CD4-positive, CD25-positive, alpha-beta regulatory T cell (primary cell): ENCODE results near the gene LOXHD1. TPM values are rescaled to one million over a fixed set of nuclear protein-coding genes. Genes with fewer than 3 reads are reported as not detected.

Experiments used
- ATAC-seq, 2 donors: fragments of 150-1000 bp; cut with Tn5 transposase; one replicate each; pipeline ENCODE4 v1.10.0; 2021; ENCODE audit warnings: low read depth in 2 of 2, moderate number of reproducible peaks in 2 of 2, moderate library complexity in 1 of 2
- DNase-seq, 3 donors: peaks; one replicate each; pipeline versions ENCODE4 v3.0.0 to v3.0.0-alpha.2; 2012 to 2022; ENCODE audit warnings: mixed read lengths in 1 of 3
- H3K27ac ChIP-seq: one replicate; pipeline ENCODE4 v1.7.0; 2013; ENCODE audit warnings: mild to moderate bottlenecking, low read length; ENCODE audit not compliant: insufficient read depth, poor library complexity, severe bottlenecking
- H3K27me3 ChIP-seq: one replicate; pipeline ENCODE4 v1.7.0; 2013; ENCODE audit warnings: low read length; ENCODE audit not compliant: control insufficient read depth, insufficient read depth
- H3K36me3 ChIP-seq: one replicate; pipeline ENCODE4 v1.7.0; 2013; ENCODE audit warnings: mild to moderate bottlenecking, low read length, moderate library complexity; ENCODE audit not compliant: control insufficient read depth, insufficient read depth
- H3K4me1 ChIP-seq: 2 replicates; pipeline ENCODE4 v1.7.0; 2013; ENCODE audit warnings: mild to moderate bottlenecking, low read length; ENCODE audit not compliant: insufficient read depth, control insufficient read depth, poor library complexity, severe bottlenecking
- H3K4me3 ChIP-seq: one replicate; pipeline ENCODE4 v1.7.0; 2013; ENCODE audit warnings: low read depth, mild to moderate bottlenecking, low read length, moderate library complexity
- H3K9me3 ChIP-seq, 2 experiments: 1 replicate in 1 of 2; 2 replicates in 1 of 2; pipeline ENCODE4 v1.7.0; 2013; ENCODE audit warnings: low read length in 2 of 2, mild to moderate bottlenecking in 1 of 2, moderate library complexity in 1 of 2; ENCODE audit not compliant: control insufficient read depth in 2 of 2
- H3K27ac Mint-ChIP-seq, 3 donors: one replicate each; pipeline ENCODE4 v1.8.0; 2020 to 2022; ENCODE audit warnings: mild to moderate bottlenecking in 3 of 3, mixed read lengths in 3 of 3, moderate library complexity in 2 of 3
- H3K27me3 Mint-ChIP-seq: one replicate; pipeline ENCODE4 v1.8.0; 2022; ENCODE audit warnings: mild to moderate bottlenecking, mixed read lengths
- H3K36me3 Mint-ChIP-seq: one replicate; pipeline ENCODE4 v1.8.0; 2020; ENCODE audit warnings: mixed read lengths
- H3K4me1 Mint-ChIP-seq, 4 donors: one replicate each; pipeline ENCODE4 v1.8.0; 2020 to 2022; ENCODE audit warnings: mixed read lengths in 4 of 4, mild to moderate bottlenecking in 1 of 4
- H3K4me3 Mint-ChIP-seq, 4 donors: one replicate each; pipeline ENCODE4 v1.8.0; 2020 to 2022; ENCODE audit warnings: mild to moderate bottlenecking in 4 of 4, mixed read lengths in 4 of 4, moderate library complexity in 3 of 4
- H3K9me3 Mint-ChIP-seq, 7 donors: one replicate each; pipeline ENCODE4 v1.8.0; 2020 to 2022; ENCODE audit warnings: mixed read lengths in 7 of 7, mild to moderate bottlenecking in 3 of 7, moderate library complexity in 2 of 7
- polyA plus RNA-seq, 4 donors: library from polyadenylated mRNA; unstranded; fragments of 300-500 nt; fragmentation: Illumina TruSeq; gene quantifications; one replicate each; pipeline ENCODE4 v1.2.3, GENCODE V29; 2021
- total RNA-seq: library from RNA; stranded (reverse); gene quantifications from one replicate; pipeline ENCODE4 v1.2.3, GENCODE V29; 2022

LOXHD1 gene
- total and polyA plus RNA-seq, 5 donors from 2014 or later = not detected

DNA sequence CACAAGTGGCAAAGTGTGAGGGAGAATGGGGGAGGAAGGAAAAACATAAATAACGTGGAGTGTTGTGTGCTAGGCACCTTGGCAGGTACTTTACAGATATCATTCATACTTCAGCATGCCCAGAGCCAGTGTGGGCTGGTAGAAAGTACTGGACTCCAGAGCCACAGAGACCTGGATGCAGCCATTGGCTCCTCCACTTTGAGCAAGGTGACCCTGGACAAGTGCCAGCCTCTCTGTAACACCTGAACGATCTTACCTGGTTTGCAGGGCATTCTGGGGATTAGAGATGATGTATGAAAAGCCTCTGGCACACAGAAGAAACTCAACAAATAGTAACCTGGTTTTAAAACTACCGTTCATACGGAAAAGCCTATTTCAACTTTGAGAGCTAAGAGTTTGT lies 6.3 kb downstream of the LOXHD1 start:
- no peaks in the 10 kb centered on the region for H3K27me3 Mint-ChIP-seq
- Histone ChIP-seq H3K27ac (no peak overlapping the region), H3K36me3 (no peaks in the 10 kb centered on the region), H3K4me3 (no peak overlapping the region), H3K27me3 (no peaks in the 10 kb centered on the region), H3K4me1 (no peaks in the 10 kb centered on the region), H3K9me3 (no peaks in the 10 kb centered on the region)
- H3K27ac Mint-ChIP-seq = no peak overlapping the region
- no peak overlapping the region for H3K4me3 Mint-ChIP-seq
- no peaks in the 10 kb centered on the region for H3K9me3 Mint-ChIP-seq
- no peak for DNase-seq
- no peak for ATAC-seq
- H3K4me1 Mint-ChIP-seq = no peaks in the 10 kb centered on the region
- no peaks in the 10 kb centered on the region for H3K36me3 Mint-ChIP-seq

DNA sequence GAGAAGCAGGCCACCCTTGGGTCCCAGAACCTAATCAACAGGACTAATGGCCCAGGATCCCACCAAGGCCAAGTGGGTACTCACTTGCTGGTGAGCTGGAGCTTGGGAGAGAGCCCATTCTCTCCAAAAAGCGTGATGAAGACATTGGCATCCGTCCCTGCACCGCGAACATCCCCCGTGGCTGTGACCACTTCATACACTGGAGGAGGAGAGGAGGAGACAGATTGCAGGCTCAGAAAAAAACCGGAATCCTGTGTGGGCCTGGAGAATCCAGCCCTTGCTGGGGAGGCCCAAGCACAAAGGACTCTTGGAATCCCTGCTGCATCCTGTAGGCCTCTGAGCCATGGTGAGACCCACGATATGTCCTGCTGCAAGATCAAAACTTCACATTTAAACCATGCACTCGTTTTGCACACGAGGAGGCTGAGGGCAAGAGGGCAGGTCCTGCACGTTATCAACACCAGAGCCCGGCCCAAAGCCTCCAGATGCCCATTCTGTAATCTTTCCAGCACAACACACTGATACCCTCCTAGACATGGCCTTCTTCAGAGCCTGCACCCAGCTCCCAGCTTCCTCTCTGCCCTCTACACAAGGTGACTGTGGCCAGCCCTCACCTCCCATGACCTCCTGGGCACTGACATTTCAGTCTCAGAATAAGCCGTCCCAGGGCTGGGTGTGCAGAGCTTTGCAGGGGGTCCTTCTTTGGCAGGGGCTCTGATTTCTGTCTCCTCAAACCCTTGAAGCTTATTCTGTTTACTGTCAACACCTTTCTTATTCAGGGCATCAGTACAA lies 7.8 kb downstream of the LOXHD1 start:
- H3K4me3 Mint-ChIP-seq = no peak overlapping the region

DNA sequence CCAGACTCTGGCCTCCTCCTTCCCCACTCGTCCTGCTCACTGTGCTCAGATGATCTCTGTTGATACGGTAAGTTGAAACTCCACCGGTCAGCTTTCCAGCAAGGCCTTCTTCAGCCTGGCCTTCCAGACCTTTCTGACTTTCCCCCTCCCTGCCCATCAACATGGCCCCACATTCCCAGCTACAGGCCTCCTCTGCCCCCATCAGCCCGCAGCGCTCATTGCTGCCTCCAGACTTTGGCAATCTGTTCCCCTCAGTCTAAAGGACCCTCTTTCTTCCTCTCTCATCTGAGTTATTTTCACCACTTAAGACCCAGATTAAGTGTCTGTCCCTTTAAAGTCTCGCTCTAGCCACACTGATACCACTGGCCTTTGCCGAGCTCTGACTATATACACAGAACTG lies 10.6 kb downstream of the LOXHD1 start:
- Histone ChIP-seq H3K36me3 (no peaks in the 10 kb centered on the region), H3K9me3 (no peaks in the 10 kb centered on the region), H3K4me1 (no peaks in the 10 kb centered on the region), H3K4me3 (no peak overlapping the region), H3K27ac (no peak overlapping the region), H3K27me3 (no peaks in the 10 kb centered on the region)
- DNase-seq (no peak), ATAC-seq (no peak)
- H3K4me1 Mint-ChIP-seq = no peaks in the 10 kb centered on the region
- no peak overlapping the region for H3K4me3 Mint-ChIP-seq
- H3K9me3 Mint-ChIP-seq = no peaks in the 10 kb centered on the region
- H3K27ac Mint-ChIP-seq = no peak overlapping the region
- H3K36me3 Mint-ChIP-seq = no peaks in the 10 kb centered on the region
- peaks cover 7% of the 10 kb centered on the region for H3K27me3 Mint-ChIP-seq

More for the DNA sequence above, 7.8 kb downstream of the LOXHD1 start:
- Histone ChIP-seq H3K27me3 (no peaks in the 10 kb centered on the region), H3K27ac (no peak overlapping the region), H3K4me1 (no peaks in the 10 kb centered on the region), H3K4me3 (no peak overlapping the region), H3K9me3 (no peaks in the 10 kb centered on the region), H3K36me3 (no peaks in the 10 kb centered on the region)
- Mint-ChIP-seq H3K36me3 (no peaks in the 10 kb centered on the region), H3K27ac (no peak overlapping the region), H3K4me1 (no peaks in the 10 kb centered on the region), H3K9me3 (no peaks in the 10 kb centered on the region), H3K27me3 (no peaks in the 10 kb centered on the region)
- DNase-seq (no peak), ATAC-seq (no peak)

DNA sequence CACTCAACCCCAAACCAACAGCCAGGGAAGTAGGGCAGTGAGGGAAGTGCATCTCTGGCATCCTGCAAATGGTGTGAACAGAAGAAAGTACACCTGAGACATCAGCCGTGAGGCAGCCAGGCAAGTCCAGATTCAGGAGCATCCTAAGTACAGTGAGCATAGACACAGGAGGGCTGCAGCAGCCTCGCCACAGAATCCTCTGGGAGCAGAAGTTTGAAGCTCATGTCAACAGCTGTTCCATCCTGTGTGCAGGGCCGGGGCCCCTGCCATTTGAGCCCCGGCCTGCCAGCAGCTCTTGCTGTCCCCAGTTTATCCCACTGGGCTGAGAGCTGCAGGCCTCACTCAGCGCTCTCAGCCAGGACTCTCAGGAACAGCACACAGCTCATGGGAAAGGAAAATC lies 14.5 kb downstream of the LOXHD1 start:
- H3K27ac Mint-ChIP-seq = no peak overlapping the region
- Histone ChIP-seq H3K9me3 (no peaks in the 10 kb centered on the region), H3K4me1 (no peaks in the 10 kb centered on the region), H3K4me3 (no peak overlapping the region), H3K36me3 (no peaks in the 10 kb centered on the region), H3K27ac (no peak overlapping the region), H3K27me3 (no peaks in the 10 kb centered on the region)
- no peak for DNase-seq
- no peaks in the 10 kb centered on the region for H3K9me3 Mint-ChIP-seq
- no peaks in the 10 kb centered on the region for H3K4me1 Mint-ChIP-seq
- H3K27me3 Mint-ChIP-seq = peaks cover 7% of the 10 kb centered on the region
- no peak overlapping the region for H3K4me3 Mint-ChIP-seq
- no peaks in the 10 kb centered on the region for H3K36me3 Mint-ChIP-seq
- ATAC-seq = no peak

DNA sequence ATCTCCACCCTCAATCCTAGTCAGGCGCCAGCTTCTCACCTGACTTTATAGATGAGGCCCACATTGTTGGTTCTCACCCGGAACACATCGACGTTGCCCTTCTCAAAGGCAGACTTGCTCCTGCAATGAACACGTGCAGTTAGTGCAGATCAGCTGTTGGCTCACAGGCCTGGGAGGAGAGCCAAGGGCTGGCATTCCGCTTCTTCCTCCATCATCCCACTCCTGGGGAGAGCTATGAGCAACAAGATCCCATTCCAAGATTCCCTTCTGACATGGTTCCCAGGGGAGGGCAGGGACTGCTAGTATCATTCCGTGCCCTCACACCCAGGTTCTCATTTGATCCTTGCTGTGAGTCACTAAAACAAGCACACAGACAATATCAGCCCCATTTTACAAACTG lies 15.1 kb downstream of the LOXHD1 start:
- Histone ChIP-seq H3K4me3 (no peak overlapping the region), H3K36me3 (no peaks in the 10 kb centered on the region), H3K27ac (no peak overlapping the region), H3K27me3 (no peaks in the 10 kb centered on the region), H3K9me3 (no peaks in the 10 kb centered on the region), H3K4me1 (no peaks in the 10 kb centered on the region)
- Mint-ChIP-seq H3K4me3 (no peak overlapping the region), H3K27ac (no peak overlapping the region), H3K4me1 (no peaks in the 10 kb centered on the region), H3K36me3 (no peaks in the 10 kb centered on the region), H3K9me3 (no peaks in the 10 kb centered on the region), H3K27me3 (peaks cover 7% of the 10 kb centered on the region)
- no peak for DNase-seq
- no peak for ATAC-seq

GRCh38 chr18:46639386-46639785 lies 17.6 kb downstream of the LOXHD1 start:
- DNase-seq (no peak), ATAC-seq (no peak)
- Mint-ChIP-seq H3K36me3 (no peaks in the 10 kb centered on the region), H3K4me1 (no peaks in the 10 kb centered on the region), H3K4me3 (no peak overlapping the region), H3K9me3 (no peaks in the 10 kb centered on the region), H3K27ac (no peak overlapping the region), H3K27me3 (peaks cover 10% of the 10 kb centered on the region)
- H3K4me1 ChIP-seq = no peaks in the 10 kb centered on the region
- H3K36me3 ChIP-seq = no peaks in the 10 kb centered on the region
- H3K27me3 ChIP-seq = no peaks in the 10 kb centered on the region
- H3K9me3 ChIP-seq = no peaks in the 10 kb centered on the region
- H3K4me3 ChIP-seq = no peak overlapping the region
- H3K27ac ChIP-seq = no peak overlapping the region

DNA sequence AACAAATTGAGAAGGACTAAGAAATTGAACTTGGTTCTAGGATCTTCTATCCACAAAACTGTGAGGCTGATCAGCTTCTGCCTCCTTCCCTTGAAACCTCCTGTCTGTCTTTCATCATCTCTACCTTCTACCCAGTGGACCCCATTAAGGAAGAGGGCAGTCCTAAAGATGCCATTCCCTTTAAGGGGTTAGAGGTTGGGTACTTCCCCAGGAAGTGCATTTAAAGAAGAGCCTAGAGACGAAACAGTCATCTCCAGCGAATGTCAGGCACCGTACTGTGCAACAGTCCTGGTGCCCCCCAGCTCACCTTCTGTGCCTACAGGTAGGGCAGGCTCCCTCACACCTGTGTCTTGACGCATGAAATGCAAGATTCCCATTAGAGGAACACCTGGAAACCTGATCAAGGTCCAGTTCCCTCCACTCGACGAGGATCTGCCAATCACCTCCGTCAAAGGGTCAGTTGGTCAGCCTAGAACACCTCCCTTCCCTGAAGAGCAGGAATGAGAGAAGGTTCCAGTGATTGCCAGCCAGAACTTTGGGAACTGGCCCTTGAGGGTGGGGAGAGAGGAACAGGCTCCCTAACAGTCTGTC lies 20.9 kb downstream of the LOXHD1 start:
- ATAC-seq = no peak
- H3K4me1 Mint-ChIP-seq = no peaks in the 10 kb centered on the region

More for the DNA sequence above, 20.9 kb downstream of the LOXHD1 start:
- DNase-seq = no peak
- Mint-ChIP-seq H3K4me3 (no peak overlapping the region), H3K27me3 (peaks cover 4% of the 10 kb centered on the region), H3K36me3 (no peaks in the 10 kb centered on the region), H3K9me3 (peaks cover 0 to 2% (median 0%) of the 10 kb centered on the region in 7 donors), H3K27ac (no peak overlapping the region)
- Histone ChIP-seq H3K36me3 (no peaks in the 10 kb centered on the region), H3K4me1 (no peaks in the 10 kb centered on the region), H3K27ac (no peak overlapping the region), H3K27me3 (no peaks in the 10 kb centered on the region), H3K9me3 (no peaks in the 10 kb centered on the region), H3K4me3 (no peak overlapping the region)
